Measurements from ENCODE around the gene FSD2.

DNA sequence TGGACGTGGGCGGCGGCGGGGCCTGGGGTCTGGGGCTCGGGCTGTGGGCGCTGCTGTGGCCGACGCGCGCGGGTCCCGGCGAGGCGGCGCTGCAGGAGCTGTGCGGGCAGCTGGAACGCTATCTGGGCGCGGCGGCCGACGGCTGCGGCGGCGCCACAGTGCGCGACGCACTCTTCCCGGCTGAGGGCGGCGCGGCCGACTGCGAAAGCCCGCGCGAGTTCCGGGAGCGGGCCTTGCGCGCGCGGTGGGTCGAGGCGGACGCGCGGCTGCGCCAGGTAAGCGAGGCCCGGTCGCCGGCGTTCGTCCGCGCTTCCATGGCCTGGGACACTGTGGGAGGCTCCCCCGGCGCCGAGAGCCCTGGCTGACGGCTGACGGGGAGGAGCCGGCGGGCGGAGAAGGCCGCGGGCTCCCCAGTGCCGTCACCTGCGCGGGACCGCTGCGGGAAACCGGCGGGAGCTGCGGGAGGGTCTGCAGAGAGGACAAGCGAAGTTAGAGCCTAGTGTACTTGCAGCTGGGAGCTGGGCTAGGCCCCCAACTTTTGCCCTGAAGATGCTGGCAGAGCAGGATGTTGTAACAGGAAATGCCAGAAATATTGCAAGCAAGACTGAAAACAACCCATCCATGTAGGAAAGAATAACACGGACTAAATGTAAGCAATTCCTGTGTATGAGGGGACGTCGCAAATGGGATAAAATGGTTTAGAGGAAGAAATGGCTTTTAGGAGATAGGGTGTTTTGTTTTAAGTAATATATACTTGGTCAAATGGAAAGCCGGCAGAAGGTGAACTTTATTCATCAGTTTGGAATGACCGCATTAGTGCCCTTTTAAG is 4.4 kb upstream of the FSD2 start:
- TF ChIP-seq HDGF (IDR thresholded peaks at IDR 0.05) = no peak
- TF ChIP-seq, protein P1, sequence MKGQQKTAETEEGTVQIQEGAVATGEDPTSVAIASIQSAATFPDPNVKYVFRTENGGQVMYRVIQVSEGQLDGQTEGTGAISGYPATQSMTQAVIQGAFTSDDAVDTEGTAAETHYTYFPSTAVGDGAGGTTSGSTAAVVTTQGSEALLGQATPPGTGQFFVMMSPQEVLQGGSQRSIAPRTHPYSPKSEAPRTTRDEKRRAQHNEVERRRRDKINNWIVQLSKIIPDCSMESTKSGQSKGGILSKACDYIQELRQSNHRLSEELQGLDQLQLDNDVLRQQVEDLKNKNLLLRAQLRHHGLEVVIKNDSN (IDR thresholded peaks at IDR 0.05; ENCODE audit: borderline replicate concordance, extremely low read length, insufficient read depth, low read depth, low read length) = no peak
- TF ChIP-seq, protein P2, sequence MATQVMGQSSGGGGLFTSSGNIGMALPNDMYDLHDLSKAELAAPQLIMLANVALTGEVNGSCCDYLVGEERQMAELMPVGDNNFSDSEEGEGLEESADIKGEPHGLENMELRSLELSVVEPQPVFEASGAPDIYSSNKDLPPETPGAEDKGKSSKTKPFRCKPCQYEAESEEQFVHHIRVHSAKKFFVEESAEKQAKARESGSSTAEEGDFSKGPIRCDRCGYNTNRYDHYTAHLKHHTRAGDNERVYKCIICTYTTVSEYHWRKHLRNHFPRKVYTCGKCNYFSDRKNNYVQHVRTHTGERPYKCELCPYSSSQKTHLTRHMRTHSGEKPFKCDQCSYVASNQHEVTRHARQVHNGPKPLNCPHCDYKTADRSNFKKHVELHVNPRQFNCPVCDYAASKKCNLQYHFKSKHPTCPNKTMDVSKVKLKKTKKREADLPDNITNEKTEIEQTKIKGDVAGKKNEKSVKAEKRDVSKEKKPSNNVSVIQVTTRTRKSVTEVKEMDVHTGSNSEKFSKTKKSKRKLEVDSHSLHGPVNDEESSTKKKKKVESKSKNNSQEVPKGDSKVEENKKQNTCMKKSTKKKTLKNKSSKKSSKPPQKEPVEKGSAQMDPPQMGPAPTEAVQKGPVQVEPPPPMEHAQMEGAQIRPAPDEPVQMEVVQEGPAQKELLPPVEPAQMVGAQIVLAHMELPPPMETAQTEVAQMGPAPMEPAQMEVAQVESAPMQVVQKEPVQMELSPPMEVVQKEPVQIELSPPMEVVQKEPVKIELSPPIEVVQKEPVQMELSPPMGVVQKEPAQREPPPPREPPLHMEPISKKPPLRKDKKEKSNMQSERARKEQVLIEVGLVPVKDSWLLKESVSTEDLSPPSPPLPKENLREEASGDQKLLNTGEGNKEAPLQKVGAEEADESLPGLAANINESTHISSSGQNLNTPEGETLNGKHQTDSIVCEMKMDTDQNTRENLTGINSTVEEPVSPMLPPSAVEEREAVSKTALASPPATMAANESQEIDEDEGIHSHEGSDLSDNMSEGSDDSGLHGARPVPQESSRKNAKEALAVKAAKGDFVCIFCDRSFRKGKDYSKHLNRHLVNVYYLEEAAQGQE (IDR thresholded peaks at IDR 0.05; ENCODE audit: low read depth, low read length) = no peak
- TF ChIP-seq, protein P3, sequence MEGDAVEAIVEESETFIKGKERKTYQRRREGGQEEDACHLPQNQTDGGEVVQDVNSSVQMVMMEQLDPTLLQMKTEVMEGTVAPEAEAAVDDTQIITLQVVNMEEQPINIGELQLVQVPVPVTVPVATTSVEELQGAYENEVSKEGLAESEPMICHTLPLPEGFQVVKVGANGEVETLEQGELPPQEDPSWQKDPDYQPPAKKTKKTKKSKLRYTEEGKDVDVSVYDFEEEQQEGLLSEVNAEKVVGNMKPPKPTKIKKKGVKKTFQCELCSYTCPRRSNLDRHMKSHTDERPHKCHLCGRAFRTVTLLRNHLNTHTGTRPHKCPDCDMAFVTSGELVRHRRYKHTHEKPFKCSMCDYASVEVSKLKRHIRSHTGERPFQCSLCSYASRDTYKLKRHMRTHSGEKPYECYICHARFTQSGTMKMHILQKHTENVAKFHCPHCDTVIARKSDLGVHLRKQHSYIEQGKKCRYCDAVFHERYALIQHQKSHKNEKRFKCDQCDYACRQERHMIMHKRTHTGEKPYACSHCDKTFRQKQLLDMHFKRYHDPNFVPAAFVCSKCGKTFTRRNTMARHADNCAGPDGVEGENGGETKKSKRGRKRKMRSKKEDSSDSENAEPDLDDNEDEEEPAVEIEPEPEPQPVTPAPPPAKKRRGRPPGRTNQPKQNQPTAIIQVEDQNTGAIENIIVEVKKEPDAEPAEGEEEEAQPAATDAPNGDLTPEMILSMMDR (IDR thresholded peaks at IDR 0.05 in 2 of 3, conservative IDR thresholded peaks at IDR 0.05 in 1 of 3; ENCODE audit: control insufficient read depth in 2 of 3, extremely low read depth in 1 of 3, insufficient read depth in 1 of 3, low read depth in 3 of 3, low read length in 3 of 3) = no peak
- TF ChIP-seq POLR2A (IDR thresholded peaks at IDR 0.05; ENCODE audit: low read depth, low read length) = no peak
- no peak for TF ChIP-seq SIN3A (IDR thresholded peaks at IDR 0.05; ENCODE audit: low read depth, low read length)
- TF ChIP-seq MTA3 (IDR thresholded peaks at IDR 0.05; ENCODE audit: borderline replicate concordance, low read length) = no peak

Measured in GM12878 (cell line).